Measurements from ENCODE around the gene CEP128.

CEP128 gene

GRCh38 chr14:80771201-80771600 lies 170.3 kb downstream of the CEP128 start:
- no peak for DNase-seq (ENCODE audit: low read depth)

GRCh38 chr14:80770114-80770908 lies 171.2 kb downstream of the CEP128 start:
- DNase-seq (ENCODE audit: low read depth): no peak

GRCh38 chr14:80768646-80769045 lies 172.9 kb downstream of the CEP128 start:
- DNase-seq (ENCODE audit: low read depth): no peak

GRCh38 chr14:80764921-80765507 lies 176.5 kb downstream of the CEP128 start:
- DNase-seq (ENCODE audit: low read depth): no peak

GRCh38 chr14:80764496-80764895 lies 177.0 kb downstream of the CEP128 start:
- no peak for DNase-seq (ENCODE audit: low read depth)

GRCh38 chr14:80762641-80763228 lies 178.8 kb downstream of the CEP128 start:
- no peak for DNase-seq (ENCODE audit: low read depth)

- no peak for DNase-seq (ENCODE audit: low read depth)
Measured at GRCh38 chr14:80754696-80755095, 186.8 kb downstream of the CEP128 start.

DNA sequence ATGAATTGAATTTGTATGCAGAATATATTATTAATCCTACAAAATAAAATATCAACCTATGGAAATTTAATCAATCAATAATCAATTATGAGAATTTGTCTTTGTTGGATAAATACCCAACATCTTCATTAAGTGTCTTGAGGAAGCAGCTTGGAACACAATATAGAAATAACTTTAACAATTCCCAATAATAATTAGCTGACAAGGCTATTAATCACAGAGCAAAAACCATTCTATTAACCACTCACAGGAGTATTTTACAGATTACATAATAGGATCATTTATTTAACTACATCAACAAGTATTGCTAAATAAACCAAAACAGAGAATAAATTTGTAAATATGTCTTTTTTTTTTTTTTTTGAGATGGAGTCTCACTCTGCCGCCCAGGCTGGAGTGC lies 190.3 kb downstream of the CEP128 start:
- DNase-seq (ENCODE audit: low read depth): no peak

- DNase-seq (ENCODE audit: low read depth): no peak
Measured at GRCh38 chr14:80726211-80726610, 215.3 kb downstream of the CEP128 start.

- DNase-seq (ENCODE audit: low read depth): no peak
Measured at GRCh38 chr14:80718940-80719339, 222.6 kb downstream of the CEP128 start.

GRCh38 chr14:80714474-80714873 lies 227.1 kb downstream of the CEP128 start:
- DNase-seq (ENCODE audit: low read depth): no peak

DNA sequence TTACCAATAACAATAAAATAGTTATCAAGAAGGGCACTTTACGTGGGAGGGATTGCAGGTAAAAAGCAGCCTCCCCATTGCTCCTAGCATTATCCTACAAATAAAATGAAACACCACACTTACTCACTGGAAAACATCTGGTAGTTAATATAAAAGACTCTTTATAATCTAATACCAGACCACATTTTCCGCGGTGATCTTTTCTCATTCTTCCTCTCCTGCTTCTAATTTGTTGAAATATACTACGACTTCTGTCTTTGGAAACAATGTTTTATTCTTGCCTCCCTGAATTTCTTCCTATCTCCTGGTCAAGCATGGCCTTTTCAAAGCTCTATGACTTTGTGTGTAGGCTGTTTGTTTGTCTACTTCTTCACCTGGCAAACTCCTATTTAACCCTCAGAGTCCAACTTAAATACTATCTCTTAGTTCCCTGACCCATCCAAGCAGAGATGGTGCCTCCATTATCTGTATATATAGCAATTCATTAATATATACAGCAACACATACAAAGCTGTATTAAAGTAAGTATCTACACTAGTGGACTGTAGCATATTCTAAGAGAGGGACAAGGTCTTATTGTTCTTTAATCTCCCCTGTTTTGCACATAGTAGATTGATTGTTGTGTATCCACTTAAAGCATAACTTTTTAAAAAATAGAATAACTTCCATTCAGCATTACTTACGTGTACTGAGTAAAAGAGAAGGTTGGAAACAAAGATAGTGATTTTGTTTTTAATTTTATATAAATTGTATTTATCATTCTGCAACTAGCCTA lies 228.3 kb downstream of the CEP128 start:
- DNase-seq (ENCODE audit: low read depth): no peak

- DNase-seq (ENCODE audit: low read depth): no peak
Measured at GRCh38 chr14:80705241-80705980, 236.1 kb downstream of the CEP128 start.

DNA sequence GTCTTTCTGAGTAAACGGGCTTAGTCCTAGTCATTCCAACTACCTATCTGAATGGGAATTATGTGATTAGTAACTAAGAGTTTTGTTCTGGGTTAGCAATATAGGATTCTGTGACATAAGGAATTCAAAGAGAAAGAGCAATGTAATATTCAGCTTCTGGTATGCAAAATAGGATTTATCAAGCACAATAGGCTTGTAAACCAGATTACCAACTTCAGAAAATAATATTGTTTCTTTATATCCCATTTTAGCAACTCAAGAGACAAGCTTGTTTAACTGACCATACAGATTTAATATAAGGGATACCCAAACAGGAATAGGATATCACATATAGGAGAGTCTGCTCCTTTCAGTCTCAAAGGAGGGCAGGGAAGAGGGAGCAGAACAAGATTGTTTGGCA lies 240.9 kb downstream of the CEP128 start:
- no peak for DNase-seq (ENCODE audit: low read depth)

DNA sequence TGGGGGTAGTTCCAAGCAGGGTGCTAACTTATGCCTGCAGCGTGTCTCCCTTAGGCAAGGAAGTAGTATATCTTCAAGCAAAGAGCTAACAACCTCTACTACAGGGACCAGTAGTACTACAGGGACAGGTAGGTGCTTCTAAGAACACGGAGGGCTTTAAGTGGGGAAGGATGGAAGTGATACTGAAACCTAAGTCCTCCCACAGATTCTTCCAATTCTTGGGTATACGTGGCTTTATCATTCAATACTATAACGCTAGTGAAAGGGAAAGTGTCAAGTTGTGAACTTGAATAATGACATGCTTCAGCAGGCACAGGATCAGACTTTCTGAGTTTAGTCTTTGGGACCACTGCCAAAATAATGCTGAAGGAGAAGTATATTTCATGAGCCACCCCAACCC lies 241.7 kb downstream of the CEP128 start:
- DNase-seq (ENCODE audit: low read depth): no peak

GRCh38 chr14:80698974-80699373 lies 242.6 kb downstream of the CEP128 start:
- DNase-seq (ENCODE audit: low read depth): no peak

DNA sequence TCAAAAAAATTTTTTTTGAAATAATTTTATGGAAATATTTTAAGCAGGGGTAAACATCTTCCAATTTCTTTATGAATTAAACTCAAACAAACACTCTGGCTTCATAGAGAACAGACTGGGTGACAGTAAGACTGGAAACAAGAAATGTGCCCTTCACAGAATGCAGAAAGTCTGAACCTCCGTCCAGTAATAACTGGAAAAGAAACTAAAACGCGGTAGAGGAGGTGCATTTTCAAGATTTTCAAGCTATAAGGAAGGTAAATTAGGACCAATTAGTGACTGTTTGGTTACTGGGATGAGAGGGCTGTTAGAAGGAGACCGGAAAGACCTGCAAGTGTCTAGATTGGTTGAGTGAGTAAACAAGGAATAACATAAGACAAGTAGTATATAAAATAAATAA lies 245.7 kb downstream of the CEP128 start:
- no peak for DNase-seq (ENCODE audit: low read depth)

GRCh38 chr14:80692903-80693302 lies 248.6 kb downstream of the CEP128 start:
- DNase-seq (ENCODE audit: low read depth): no peak

DNA sequence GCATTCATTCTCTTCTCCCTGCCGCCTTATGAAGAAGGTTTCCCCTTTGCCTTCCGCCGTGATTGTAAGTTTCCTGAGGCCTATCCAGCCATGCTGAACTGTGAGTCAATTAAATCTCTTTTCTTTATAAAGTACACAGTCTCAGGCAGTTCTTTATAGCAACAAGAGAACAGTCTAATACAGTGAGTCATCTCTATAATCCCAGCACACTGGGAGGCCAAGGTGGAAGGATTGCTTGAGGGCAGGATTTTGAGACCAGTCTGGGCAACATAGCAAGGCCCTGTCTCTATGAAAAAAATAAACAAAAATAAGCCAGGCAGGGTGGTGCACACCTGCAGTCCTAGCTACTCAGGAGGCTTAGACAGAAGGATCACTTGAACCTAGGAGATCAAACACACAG lies 259.9 kb downstream of the CEP128 start:
- no peak for DNase-seq (ENCODE audit: low read depth)

- DNase-seq (ENCODE audit: low read depth): no peak
Measured at GRCh38 chr14:80679273-80679672, 262.3 kb downstream of the CEP128 start.

- DNase-seq (ENCODE audit: low read depth): no peak
Measured at GRCh38 chr14:80678436-80678835, 263.1 kb downstream of the CEP128 start.

- no peak for DNase-seq (ENCODE audit: low read depth)
Measured at GRCh38 chr14:80669426-80669825, 272.1 kb downstream of the CEP128 start.

All from stimulated activated CD8-positive, alpha-beta memory T cell treated with anti-CD3 and anti-CD28 coated beads, Interleukin-4, amount 100 ng/mL, for 24 hours (primary cell).